Uterus (tissue), 4 donors: ENCODE results near the gene SRPX. TPM values are rescaled to one million over a fixed set of nuclear protein-coding genes. Genes with fewer than 3 reads are reported as not detected.

Source experiments
- DNase-seq, 2 donors: peaks; one replicate each; pipeline ENCODE4 v3.0.0-alpha.2; 2019 to 2020
- H3K27ac ChIP-seq, 2 donors: fragments of 200-600 bp; sonication (generic); 1 replicate in 1 of 2; 2 replicates in 1 of 2; pipeline ENCODE4 v1.5.1; 2016 to 2018
- H3K27me3 ChIP-seq, 2 donors: fragments of 200-600 bp; sonication (generic); one replicate each; pipeline ENCODE4 v1.5.1; 2018 to 2019; ENCODE audit warnings: control low read depth in 1 of 2
- H3K36me3 ChIP-seq, 2 donors: fragments of 200-600 bp; sonication (generic); one replicate each; pipeline ENCODE4 v1.5.1; 2019; ENCODE audit warnings: control low read depth in 1 of 2
- H3K4me1 ChIP-seq, 2 donors: fragments of 200-600 bp; sonication (generic); one replicate each; pipeline ENCODE4 v1.5.1; 2018 to 2019; ENCODE audit warnings: control low read depth in 1 of 2
- H3K4me3 ChIP-seq, 2 donors: fragments of 200-600 bp; sonication (generic); 1 replicate in 1 of 2; 2 replicates in 1 of 2; pipeline ENCODE4 v1.5.1; 2018 to 2019; ENCODE audit warnings: mild to moderate bottlenecking in 1 of 2
- H3K9me3 ChIP-seq, 2 donors: fragments of 200-600 bp; sonication (generic); one replicate each; pipeline ENCODE4 v1.5.1; 2019; ENCODE audit warnings: control low read depth in 1 of 2
- CTCF ChIP-seq, 4 experiments: fragments of 200-600 bp in 2 of 4; fragments of 450-650 bp in 2 of 4; sonication (generic) in 2 of 4; IDR thresholded peaks; one replicate each; pipeline ENCODE4 v1.5.1; 2016 to 2019; ENCODE audit warnings: antibody characterized with exemption in 4 of 4, mild to moderate bottlenecking in 2 of 4, moderate library complexity in 1 of 4
- POLR2A ChIP-seq, 2 donors: fragments of 450-650 bp; IDR thresholded peaks; one replicate each; pipeline ENCODE4 v1.6.1; 2016; ENCODE audit warnings: antibody characterized with exemption in 2 of 2, mild to moderate bottlenecking in 1 of 2, moderate library complexity in 1 of 2
- intact Hi-C: fragments of 100-400 bp; cut with DNase I; formaldehyde crosslinking; loops from one replicate; pipeline ENCODE4 v1.15.1; 2023; ENCODE audit warnings: low total_unique reads
- total RNA-seq, 4 donors: library from RNA; depleted of rRNA in 3 of 4; stranded (reverse); fragments of >200 nt in 3 of 4; gene quantifications; one replicate each; pipeline versions ENCODE4 v1.1.0 to v1.2.4, GENCODE V29; 2014 to 2023
- donor health status: DM: yes; HTN: yes; CAD: no.

Gene SRPX
- total RNA-seq, 4 donors from 2014 or later: 62.7 to 141 (median 99.5) TPM

- no peak for TF ChIP-seq CTCF (IDR thresholded peaks at IDR 0.05)
- no peaks in the 10 kb centered on the region for H3K9me3 ChIP-seq
- intact Hi-C loops: no loop called here
- H3K4me1 ChIP-seq: no peaks in the 10 kb centered on the region
- H3K27ac ChIP-seq: no peak overlapping the region
- H3K27me3 ChIP-seq: no peaks in the 10 kb centered on the region
- no peak overlapping the region for H3K4me3 ChIP-seq
- DNase-seq: no peak
- H3K36me3 ChIP-seq: no peaks in the 10 kb centered on the region
These were observed 109.5 kb downstream of the SRPX start for GRCh38 chrX:38111196-38111595.

- TF ChIP-seq POLR2A (IDR thresholded peaks at IDR 0.05) (no peak), CTCF (IDR thresholded peaks at IDR 0.05) (no peak)
- no peak overlapping the region for H3K27ac ChIP-seq
- no peak overlapping the region for H3K4me3 ChIP-seq
- intact Hi-C loops: no loop called here
- H3K36me3 ChIP-seq: no peaks in the 10 kb centered on the region
- no peaks in the 10 kb centered on the region for H3K27me3 ChIP-seq
- no peaks in the 10 kb centered on the region for H3K9me3 ChIP-seq
- H3K4me1 ChIP-seq: no peaks in the 10 kb centered on the region
- no peak for DNase-seq
These were observed 110.4 kb downstream of the SRPX start for GRCh38 chrX:38110231-38110630.

GRCh38 chrX:38109042-38109898, 111.4 kb downstream of the SRPX start:
- Histone ChIP-seq H3K36me3 (no peaks in the 10 kb centered on the region), H3K4me3 (no peak overlapping the region), H3K9me3 (no peaks in the 10 kb centered on the region), H3K27ac (no peak overlapping the region), H3K27me3 (no peaks in the 10 kb centered on the region), H3K4me1 (no peaks in the 10 kb centered on the region)
- no peak for DNase-seq
- TF ChIP-seq CTCF (IDR thresholded peaks at IDR 0.05): no peak
- no peak for TF ChIP-seq POLR2A (IDR thresholded peaks at IDR 0.05)
- intact Hi-C loops: no loop called here

GRCh38 chrX:38108364-38108763, 112.3 kb downstream of the SRPX start:
- Histone ChIP-seq H3K4me1 (no peaks in the 10 kb centered on the region), H3K9me3 (no peaks in the 10 kb centered on the region), H3K36me3 (no peaks in the 10 kb centered on the region), H3K27ac (no peak overlapping the region), H3K27me3 (no peaks in the 10 kb centered on the region), H3K4me3 (no peak overlapping the region)
- TF ChIP-seq POLR2A (IDR thresholded peaks at IDR 0.05) (no peak), CTCF (IDR thresholded peaks at IDR 0.05) (no peak)
- intact Hi-C loops: no loop called here
- no peak for DNase-seq

- no peak for DNase-seq
- Histone ChIP-seq H3K27ac (no peak overlapping the region), H3K4me1 (no peaks in the 10 kb centered on the region), H3K36me3 (no peaks in the 10 kb centered on the region), H3K9me3 (no peaks in the 10 kb centered on the region), H3K4me3 (no peak overlapping the region), H3K27me3 (no peaks in the 10 kb centered on the region)
- intact Hi-C loops: no loop called here
- TF ChIP-seq CTCF (IDR thresholded peaks at IDR 0.05): no peak
- no peak for TF ChIP-seq POLR2A (IDR thresholded peaks at IDR 0.05)
These were observed 113.5 kb downstream of the SRPX start for GRCh38 chrX:38106991-38107655.
